Measurements from ENCODE around the gene ABCA12.

Gene ABCA12

DNA sequence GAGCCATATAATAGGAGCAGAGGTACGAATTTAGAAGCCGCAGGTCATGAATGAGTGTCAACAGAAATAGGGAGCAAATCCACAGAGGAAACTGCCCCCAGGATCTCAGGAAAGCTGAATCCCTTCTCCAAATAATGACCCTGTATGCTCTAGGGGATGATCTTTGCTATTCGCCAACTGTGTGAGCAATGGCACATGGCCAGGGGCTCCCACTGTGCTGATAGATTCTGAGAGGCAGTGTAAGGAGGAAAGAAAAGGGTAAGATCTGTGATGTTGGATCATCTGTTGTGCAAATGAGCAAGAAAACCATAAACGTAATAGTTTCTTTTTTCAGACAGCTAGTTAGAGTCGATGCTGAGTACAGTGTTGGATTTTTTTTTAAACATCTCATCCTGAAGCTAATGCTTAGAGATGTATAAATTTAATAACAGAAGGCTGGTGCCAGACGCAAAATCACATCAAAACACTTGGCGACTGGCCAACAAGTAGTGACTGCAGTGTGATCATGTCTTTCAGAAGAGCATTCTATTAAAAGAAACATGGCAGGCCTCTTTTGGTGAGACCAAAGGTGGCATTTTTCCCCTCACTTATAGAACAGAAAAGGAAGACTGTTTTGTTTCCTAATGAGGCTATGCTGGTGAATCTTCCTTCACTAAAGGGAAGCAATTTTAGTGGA is 77.4 kb downstream of the ABCA12 start:
- no peak overlapping the region for H3K4me3 ChIP-seq (ENCODE audit: insufficient read length, low read depth)
- H3K36me3 ChIP-seq (ENCODE audit: insufficient read depth, insufficient read length, low read length): no peaks in the 10 kb centered on the region
- no peaks in the 10 kb centered on the region for H3K9me3 ChIP-seq (ENCODE audit: insufficient read depth, low read length)
- TF ChIP-seq ZNF274 (IDR thresholded peaks at IDR 0.05; ENCODE audit: low read depth, low read length) (no peak), YY1 (IDR thresholded peaks at IDR 0.05; ENCODE audit: insufficient read depth, insufficient read length) (no peak), SUZ12 (IDR thresholded peaks at IDR 0.05; ENCODE audit: extremely low read depth, insufficient read depth, insufficient read length) (no peak)
- no peaks in the 10 kb centered on the region for H3K4me1 ChIP-seq (ENCODE audit: insufficient read depth, insufficient read length)
- no peak overlapping the region for H3K9ac ChIP-seq (ENCODE audit: insufficient read length, low read depth)
- no peaks in the 10 kb centered on the region for H3K27me3 ChIP-seq (ENCODE audit: insufficient read depth, insufficient read length)
- DNase-seq (ENCODE audit: low read depth, low spot score): no peak

DNA sequence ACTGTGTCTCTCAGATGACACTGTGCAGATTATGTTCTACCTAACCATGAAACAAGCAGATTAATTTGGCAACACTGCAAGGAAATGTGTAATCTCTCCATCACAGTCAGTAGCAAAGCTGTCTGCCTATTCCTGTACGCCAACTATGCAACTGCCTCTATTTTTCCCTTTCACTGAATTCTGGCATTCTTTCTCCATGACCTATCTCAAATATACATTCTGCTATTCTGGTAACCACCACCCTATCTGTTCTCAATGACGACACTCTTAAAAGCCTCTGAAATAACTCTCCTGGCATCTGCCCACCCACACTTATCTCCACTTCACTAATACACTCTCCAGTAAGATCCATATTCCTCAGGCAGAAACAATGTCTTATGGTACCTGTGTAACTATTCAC is 78.7 kb downstream of the ABCA12 start:
- H3K9me3 ChIP-seq (ENCODE audit: insufficient read depth, low read length): no peaks in the 10 kb centered on the region
- H3K9ac ChIP-seq (ENCODE audit: insufficient read length, low read depth): no peak overlapping the region
- no peak for DNase-seq (ENCODE audit: low read depth, low spot score)
- no peaks in the 10 kb centered on the region for H3K36me3 ChIP-seq (ENCODE audit: insufficient read depth, insufficient read length, low read length)
- no peak for TF ChIP-seq ZNF274 (IDR thresholded peaks at IDR 0.05; ENCODE audit: low read depth, low read length)
- TF ChIP-seq SUZ12 (IDR thresholded peaks at IDR 0.05; ENCODE audit: extremely low read depth, insufficient read depth, insufficient read length): no peak
- TF ChIP-seq YY1 (IDR thresholded peaks at IDR 0.05; ENCODE audit: insufficient read depth, insufficient read length): no peak
- H3K27me3 ChIP-seq (ENCODE audit: insufficient read depth, insufficient read length): no peaks in the 10 kb centered on the region
- H3K4me3 ChIP-seq (ENCODE audit: insufficient read length, low read depth): no peak overlapping the region
- no peaks in the 10 kb centered on the region for H3K4me1 ChIP-seq (ENCODE audit: insufficient read depth, insufficient read length)

DNA sequence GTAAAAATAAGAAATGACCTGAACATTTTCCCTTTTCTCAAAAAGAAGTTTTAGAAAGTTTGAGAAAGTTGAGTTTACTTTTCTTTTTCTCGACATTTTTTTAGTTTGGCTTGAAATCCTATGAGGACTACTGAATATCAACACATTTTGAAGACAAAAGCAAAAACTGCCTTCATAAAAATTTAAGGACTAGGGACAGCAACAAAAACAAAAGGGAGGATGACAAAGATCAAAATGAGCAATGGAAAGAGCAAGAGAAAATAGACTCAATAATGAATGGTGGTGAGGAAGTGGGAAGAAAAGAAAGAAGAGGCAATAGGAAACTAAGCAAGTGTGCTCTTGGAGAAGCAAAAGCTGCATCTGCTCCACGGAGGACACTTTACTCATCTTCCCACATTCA is 82.5 kb downstream of the ABCA12 start:
- no peaks in the 10 kb centered on the region for H3K27me3 ChIP-seq (ENCODE audit: insufficient read depth, insufficient read length)
- H3K9ac ChIP-seq (ENCODE audit: insufficient read length, low read depth): no peak overlapping the region
- TF ChIP-seq SUZ12 (IDR thresholded peaks at IDR 0.05; ENCODE audit: extremely low read depth, insufficient read depth, insufficient read length) (no peak), ZNF274 (IDR thresholded peaks at IDR 0.05; ENCODE audit: low read depth, low read length) (no peak), YY1 (IDR thresholded peaks at IDR 0.05; ENCODE audit: insufficient read depth, insufficient read length) (no peak)
- no peak overlapping the region for H3K4me3 ChIP-seq (ENCODE audit: insufficient read length, low read depth)
- no peaks in the 10 kb centered on the region for H3K4me1 ChIP-seq (ENCODE audit: insufficient read depth, insufficient read length)
- no peak for DNase-seq (ENCODE audit: low read depth, low spot score)
- no peaks in the 10 kb centered on the region for H3K9me3 ChIP-seq (ENCODE audit: insufficient read depth, low read length)
- no peaks in the 10 kb centered on the region for H3K36me3 ChIP-seq (ENCODE audit: insufficient read depth, insufficient read length, low read length)

DNA sequence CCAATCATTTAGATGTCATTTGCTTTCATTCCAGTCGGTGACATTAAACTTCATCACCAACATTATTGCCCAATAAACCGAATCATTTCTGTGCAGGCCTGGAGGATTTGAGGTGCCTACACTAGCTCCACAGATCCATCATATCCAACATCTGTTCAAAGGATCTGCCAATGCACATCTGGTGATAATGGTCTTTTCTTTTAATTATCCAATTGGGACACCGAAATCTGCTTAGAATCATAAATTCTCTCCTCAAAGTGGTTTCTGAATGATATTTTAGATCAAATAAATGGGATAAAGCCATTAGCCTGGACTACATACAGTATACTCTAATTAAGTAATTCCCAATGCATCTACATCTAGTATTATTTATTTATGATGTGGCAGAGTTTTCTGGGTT is 85.6 kb downstream of the ABCA12 start:
- H3K9ac ChIP-seq (ENCODE audit: insufficient read length, low read depth): no peak overlapping the region
- no peaks in the 10 kb centered on the region for H3K4me1 ChIP-seq (ENCODE audit: insufficient read depth, insufficient read length)
- H3K27me3 ChIP-seq (ENCODE audit: insufficient read depth, insufficient read length): no peaks in the 10 kb centered on the region
- TF ChIP-seq YY1 (IDR thresholded peaks at IDR 0.05; ENCODE audit: insufficient read depth, insufficient read length) (no peak), ZNF274 (IDR thresholded peaks at IDR 0.05; ENCODE audit: low read depth, low read length) (no peak), SUZ12 (IDR thresholded peaks at IDR 0.05; ENCODE audit: extremely low read depth, insufficient read depth, insufficient read length) (no peak)
- H3K4me3 ChIP-seq (ENCODE audit: insufficient read length, low read depth): no peak overlapping the region
- DNase-seq (ENCODE audit: low read depth, low spot score): no peak
- no peaks in the 10 kb centered on the region for H3K36me3 ChIP-seq (ENCODE audit: insufficient read depth, insufficient read length, low read length)
- no peaks in the 10 kb centered on the region for H3K9me3 ChIP-seq (ENCODE audit: insufficient read depth, low read length)

DNA sequence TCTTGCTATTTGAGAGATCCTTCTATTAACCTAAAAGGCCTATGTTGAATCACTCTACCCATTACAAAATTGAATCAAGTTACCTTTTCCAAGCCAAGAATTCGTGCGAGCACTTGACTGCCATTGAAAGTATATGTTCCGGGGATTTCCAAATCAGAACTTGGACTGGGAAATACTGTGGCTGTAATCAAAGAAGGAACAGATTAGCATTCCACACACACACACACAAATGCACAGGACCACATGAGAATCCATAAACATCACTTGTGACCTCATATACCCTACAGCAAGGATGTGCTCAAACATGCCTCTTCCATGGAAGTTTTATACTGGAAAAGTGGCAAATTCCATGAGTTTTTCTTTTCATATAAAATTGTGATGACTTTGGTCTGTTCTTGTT is 86.0 kb downstream of the ABCA12 start:
- no peaks in the 10 kb centered on the region for H3K36me3 ChIP-seq (ENCODE audit: insufficient read depth, insufficient read length, low read length)
- H3K9ac ChIP-seq (ENCODE audit: insufficient read length, low read depth): no peak overlapping the region
- H3K27me3 ChIP-seq (ENCODE audit: insufficient read depth, insufficient read length): no peaks in the 10 kb centered on the region
- TF ChIP-seq ZNF274 (IDR thresholded peaks at IDR 0.05; ENCODE audit: low read depth, low read length) (no peak), YY1 (IDR thresholded peaks at IDR 0.05; ENCODE audit: insufficient read depth, insufficient read length) (no peak), SUZ12 (IDR thresholded peaks at IDR 0.05; ENCODE audit: extremely low read depth, insufficient read depth, insufficient read length) (no peak)
- no peak for DNase-seq (ENCODE audit: low read depth, low spot score)
- H3K4me1 ChIP-seq (ENCODE audit: insufficient read depth, insufficient read length): no peaks in the 10 kb centered on the region
- no peak overlapping the region for H3K4me3 ChIP-seq (ENCODE audit: insufficient read length, low read depth)
- H3K9me3 ChIP-seq (ENCODE audit: insufficient read depth, low read length): no peaks in the 10 kb centered on the region

DNA sequence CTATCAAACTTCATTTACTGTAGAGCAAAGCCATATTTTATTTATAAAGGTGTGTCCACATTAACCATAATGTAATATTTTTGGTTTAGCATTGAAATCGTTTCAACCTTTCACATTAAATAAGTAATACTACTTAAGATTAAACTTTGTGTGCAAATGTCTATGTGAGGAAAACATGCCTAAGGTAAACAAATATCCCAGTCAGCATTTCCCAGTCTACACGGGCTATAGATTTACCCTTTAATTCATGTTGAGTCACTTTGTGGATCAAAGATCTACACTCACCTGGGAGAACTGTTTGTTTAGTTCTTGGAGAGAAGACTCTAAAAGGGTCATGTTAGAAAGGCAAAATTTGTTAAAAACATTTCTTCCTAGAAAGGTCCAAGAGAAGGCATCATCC is 89.1 kb downstream of the ABCA12 start:
- no peaks in the 10 kb centered on the region for H3K36me3 ChIP-seq (ENCODE audit: insufficient read depth, insufficient read length, low read length)
- TF ChIP-seq SUZ12 (IDR thresholded peaks at IDR 0.05; ENCODE audit: extremely low read depth, insufficient read depth, insufficient read length) (no peak), ZNF274 (IDR thresholded peaks at IDR 0.05; ENCODE audit: low read depth, low read length) (no peak), YY1 (IDR thresholded peaks at IDR 0.05; ENCODE audit: insufficient read depth, insufficient read length) (no peak)
- no peaks in the 10 kb centered on the region for H3K27me3 ChIP-seq (ENCODE audit: insufficient read depth, insufficient read length)
- no peak for DNase-seq (ENCODE audit: low read depth, low spot score)
- H3K9me3 ChIP-seq (ENCODE audit: insufficient read depth, low read length): no peaks in the 10 kb centered on the region
- H3K9ac ChIP-seq (ENCODE audit: insufficient read length, low read depth): no peak overlapping the region
- H3K4me3 ChIP-seq (ENCODE audit: insufficient read length, low read depth): no peak overlapping the region
- H3K4me1 ChIP-seq (ENCODE audit: insufficient read depth, insufficient read length): no peaks in the 10 kb centered on the region

DNA sequence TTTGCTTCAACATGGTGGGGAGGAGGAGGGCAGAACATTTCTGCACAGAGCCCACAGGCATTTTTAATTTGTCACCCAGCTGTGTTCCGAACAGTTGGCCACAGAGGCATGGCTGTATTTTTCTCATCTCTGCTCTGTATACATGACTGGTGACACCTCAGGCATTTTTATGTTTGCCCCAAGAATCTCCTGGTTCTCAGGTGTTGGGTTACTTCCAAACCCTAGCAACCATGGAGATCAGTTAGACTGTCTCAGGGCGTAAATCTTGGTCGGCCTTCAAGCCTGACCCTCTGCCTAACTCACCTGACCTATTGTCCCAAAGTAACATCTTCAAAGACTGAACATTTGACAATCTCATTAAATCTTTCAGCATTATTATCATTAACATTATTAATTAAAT is 100.0 kb downstream of the ABCA12 start:
- Histone ChIP-seq H3K27me3 (ENCODE audit: insufficient read depth, insufficient read length) (no peaks in the 10 kb centered on the region), H3K9me3 (ENCODE audit: insufficient read depth, low read length) (no peaks in the 10 kb centered on the region), H3K9ac (ENCODE audit: insufficient read length, low read depth) (no peak overlapping the region), H3K36me3 (ENCODE audit: insufficient read depth, insufficient read length, low read length) (no peaks in the 10 kb centered on the region), H3K4me1 (ENCODE audit: insufficient read depth, insufficient read length) (no peaks in the 10 kb centered on the region), H3K4me3 (ENCODE audit: insufficient read length, low read depth) (no peak overlapping the region)
- no peak for DNase-seq (ENCODE audit: low read depth, low spot score)
- TF ChIP-seq SUZ12 (IDR thresholded peaks at IDR 0.05; ENCODE audit: extremely low read depth, insufficient read depth, insufficient read length): no peak
- TF ChIP-seq ZNF274 (IDR thresholded peaks at IDR 0.05; ENCODE audit: low read depth, low read length): no peak
- no peak for TF ChIP-seq YY1 (IDR thresholded peaks at IDR 0.05; ENCODE audit: insufficient read depth, insufficient read length)
